HG03159 (cell line): ENCODE results near the gene EFR3B.

Source experiments
- ATAC-seq: cut with Tn5 transposase; IDR thresholded peaks from one replicate; pipeline ENCODE4 v1.9.1; 2021; ENCODE audit warnings: mild to moderate bottlenecking, moderate library complexity; ENCODE audit not compliant: unreplicated experiment

EFR3B gene

DNA sequence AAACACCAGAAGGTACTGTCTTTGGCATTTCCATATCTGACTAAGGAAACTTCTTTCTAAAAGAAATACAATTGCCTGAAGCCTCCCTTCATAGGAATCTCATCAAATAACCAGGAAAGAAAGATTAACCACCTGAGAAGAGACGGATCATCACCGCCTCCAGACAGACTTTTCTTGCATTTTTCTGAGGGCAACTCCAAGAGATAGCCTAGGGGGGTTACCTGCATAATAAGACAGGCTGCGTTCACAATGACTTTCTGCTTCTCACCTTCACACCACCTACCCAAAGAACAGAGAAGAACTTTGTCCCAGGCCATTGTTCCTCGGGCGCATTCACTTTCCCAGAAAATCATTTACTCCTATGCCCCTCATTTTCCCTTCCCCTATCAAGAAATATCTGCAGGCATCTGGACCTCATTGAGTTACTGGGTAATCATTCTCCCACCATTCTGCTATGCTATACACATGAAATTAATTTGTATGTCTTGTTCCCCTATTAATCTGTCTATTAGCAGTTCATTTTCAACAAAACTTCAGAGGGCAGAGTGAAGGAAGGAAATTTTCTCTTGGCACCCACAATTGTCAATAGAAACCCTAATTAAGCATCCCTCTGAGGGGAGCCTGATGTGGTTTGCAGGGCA lies 134.8 kb downstream of the EFR3B start:
- no peak for ATAC-seq

DNA sequence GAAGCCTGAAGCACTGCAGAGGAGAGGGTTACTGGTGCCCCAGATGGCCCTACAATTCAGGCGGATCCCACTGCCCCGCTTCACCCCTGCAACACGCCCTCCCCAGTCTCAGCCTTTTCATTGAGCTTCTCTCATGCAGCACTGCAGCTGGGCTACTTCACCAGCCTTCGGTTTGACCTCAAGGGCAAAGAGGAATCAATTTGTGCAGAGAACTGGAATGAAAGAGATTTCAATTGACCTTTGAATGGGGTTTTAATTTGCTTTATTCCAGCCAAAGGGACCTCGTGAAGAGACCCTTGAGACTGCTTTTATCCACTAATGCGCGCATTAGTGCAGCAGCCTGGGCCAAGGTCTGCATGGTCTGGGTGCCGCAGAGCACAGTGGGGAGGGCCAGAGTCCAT lies 135.3 kb downstream of the EFR3B start:
- no peak for ATAC-seq

DNA sequence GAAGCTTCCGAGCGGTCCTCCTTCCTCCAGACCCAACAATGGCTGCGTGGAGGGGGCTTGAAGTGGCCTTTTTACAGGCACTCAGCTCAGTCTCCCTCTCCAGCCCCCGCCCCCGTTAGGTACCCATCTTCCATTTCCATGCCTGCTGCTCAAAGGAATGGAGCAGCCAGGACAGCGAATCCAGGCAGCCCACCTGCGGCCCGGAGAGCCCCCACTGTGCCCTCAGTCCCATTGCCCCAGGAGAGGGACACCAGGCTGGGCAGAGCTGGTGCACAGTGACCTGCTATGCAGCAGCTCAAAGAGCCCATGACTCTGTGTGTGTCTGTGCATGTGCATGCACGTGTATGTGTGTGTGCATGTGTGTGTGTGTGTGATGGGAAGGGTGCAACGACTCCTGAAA lies 137.1 kb downstream of the EFR3B start:
- no peak for ATAC-seq

DNA sequence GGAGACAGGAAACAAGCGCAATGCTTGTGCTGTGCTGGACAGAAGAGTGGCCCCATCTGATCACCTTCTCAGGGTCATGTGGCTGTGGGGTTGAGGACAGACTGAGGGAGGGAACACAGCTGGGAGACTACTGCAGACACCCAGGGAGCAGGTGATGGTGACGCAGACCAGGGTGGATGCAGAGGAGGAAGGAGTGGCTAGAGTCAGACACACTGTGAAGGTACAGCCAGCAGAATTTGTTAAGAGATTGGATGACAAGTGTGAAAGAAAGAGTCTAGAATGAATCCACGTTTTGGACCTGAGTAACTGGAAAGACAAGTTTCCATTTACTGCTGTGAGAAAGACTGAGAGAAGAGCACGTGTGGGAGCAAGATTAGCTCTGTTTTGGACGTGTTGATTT lies 142.4 kb downstream of the EFR3B start:
- no peak for ATAC-seq

DNA sequence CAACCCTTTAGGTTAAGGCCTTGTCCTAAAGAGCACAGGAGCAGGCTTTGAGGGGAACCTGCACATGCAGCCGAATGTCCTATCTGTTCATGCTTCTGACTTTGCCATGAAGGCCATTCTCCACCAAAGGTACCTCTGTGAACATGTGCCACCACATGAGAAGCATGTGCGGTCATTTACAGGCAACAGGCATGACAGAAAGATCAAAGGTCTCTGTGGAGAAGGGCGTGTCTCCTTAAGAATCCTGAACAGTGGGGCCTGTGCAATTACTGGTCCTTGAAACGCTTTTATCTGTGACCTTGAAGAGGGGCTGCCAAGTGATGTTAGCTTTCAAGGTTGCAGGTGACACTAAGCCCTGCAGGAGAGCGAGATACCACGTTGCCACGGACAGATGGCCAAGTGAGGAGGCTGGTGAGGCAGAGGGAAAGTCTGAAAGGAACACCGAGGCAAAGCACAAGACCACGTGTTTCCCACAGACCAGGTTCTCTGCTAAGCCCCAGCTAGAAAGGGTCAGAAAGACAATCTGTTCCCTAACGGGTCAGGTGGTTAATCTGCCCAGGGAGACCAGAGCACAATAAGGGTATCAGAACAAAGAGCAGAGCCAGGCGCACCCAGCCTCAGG lies 146.0 kb downstream of the EFR3B start:
- ATAC-seq, result no peak

DNA sequence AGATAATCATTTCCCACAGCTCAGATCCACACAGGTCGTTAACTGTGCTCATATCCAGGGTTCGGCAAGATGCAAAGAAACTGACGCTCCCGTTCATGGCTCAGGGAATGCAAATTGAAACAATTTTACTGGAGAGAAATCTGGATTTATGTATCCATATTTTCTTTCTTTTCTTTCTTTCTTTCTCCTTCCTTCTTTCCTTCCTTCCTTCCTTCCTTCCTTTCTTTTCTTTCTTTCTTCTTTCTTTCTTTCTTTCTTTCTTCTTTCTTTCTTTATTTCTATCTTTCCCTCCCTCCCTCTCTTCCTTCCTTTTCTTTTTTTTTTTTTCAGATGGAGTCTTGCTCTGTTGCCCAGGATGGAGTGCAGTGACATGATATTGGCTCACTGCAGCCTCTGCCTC lies 146.5 kb downstream of the EFR3B start:
- no peak for ATAC-seq

DNA sequence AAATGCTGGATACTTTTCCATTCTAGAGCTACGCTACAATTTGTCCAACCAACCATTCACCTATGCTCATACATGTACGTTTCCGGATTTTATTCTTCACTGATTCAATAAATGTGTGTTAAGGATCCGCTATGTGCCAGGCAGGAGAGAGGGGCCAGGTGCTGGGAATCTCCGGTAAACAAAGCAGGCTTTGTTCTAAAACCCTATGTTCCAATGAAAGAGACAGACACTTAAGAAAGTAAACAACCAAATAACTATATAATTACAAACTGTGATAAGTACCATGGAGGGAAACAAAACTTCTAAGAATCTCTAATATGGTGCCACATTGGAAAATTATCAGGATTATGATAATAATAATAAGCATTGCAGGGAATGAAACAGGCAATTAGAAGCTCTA lies 148.7 kb downstream of the EFR3B start:
- no peak for ATAC-seq

DNA sequence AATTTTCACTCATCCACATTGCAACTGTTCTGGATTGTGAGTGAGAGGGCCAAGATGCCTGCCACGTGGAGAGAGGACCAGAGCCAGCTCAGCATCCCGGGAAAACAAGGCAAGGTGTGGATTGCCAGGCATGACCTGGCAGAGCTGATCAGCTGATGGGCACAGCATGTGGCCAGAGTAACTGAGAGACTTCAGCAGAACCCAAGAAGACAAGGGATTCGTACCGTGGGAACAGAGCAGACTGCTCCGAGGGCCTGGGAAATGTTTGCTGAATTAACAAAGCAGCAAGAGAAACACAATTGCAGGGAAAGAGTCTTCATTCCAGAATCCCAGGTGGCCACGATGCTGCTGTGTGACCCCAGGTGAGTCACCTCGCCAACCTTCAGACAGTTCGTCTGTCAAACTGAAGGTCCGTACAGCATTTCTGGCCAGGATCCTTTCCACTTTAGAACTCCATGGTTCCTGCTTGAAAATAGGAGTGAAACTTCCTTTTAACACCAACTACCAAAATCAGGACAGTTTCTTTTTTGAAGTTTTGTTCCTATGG lies 152.8 kb downstream of the EFR3B start:
- no peak for ATAC-seq

DNA sequence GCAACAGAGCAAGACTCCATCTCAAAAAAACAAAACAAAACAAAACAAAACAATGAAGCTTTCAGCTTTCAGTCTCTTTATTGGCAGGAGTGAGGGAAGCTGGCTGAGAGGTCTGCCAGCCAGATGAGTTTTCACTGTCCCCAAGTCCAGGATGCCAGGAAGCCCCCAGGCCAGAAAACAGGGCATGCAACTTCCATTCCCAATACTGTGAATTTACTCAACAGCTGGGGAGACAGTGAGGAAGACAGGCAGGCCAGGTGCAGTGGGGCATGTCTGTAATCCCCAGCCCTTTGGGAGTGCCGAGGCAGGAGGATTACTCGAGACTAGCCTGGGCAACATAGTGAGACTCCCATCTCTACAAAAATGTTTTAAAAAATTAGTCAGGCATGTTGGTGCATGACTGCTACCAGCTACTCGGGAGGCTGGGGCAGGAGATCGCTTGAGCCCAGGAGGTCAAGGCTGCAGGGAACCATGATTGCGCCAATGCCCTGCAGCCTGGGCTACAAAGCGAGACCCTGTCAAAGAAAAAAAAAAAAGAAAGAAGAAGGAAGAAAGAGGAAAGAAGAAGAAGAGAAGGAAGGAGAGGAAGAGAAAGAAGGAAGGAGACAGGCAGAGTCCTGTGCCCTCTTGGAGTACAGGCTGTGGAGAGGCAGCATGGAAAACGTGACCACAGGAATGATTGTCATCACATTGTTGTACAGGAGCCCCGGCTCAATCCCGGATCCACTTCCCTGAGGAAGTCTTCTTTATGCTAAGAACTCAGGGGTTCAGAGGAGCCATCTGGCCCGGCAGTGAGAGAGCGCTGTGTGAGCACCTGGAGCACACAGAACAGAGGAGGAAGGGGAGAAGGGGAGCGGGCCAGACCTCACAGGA lies 155.7 kb downstream of the EFR3B start:
- no peak for ATAC-seq

DNA sequence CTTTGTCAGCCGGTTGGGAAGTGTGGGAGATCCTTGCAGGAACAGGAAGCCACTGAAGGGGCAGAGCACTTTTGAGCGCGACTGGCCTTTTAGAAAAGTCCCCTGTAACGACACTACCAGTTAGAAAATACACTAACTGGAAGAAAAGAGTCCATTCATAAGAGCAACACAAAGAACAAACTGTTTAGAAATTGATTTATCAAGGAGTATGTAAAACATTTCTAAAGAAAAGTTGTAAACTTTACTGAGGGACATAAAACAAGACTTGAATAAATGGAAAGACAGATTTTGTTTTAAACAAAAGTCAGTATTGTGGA lies 156.3 kb downstream of the EFR3B start:
- no peak for ATAC-seq

DNA sequence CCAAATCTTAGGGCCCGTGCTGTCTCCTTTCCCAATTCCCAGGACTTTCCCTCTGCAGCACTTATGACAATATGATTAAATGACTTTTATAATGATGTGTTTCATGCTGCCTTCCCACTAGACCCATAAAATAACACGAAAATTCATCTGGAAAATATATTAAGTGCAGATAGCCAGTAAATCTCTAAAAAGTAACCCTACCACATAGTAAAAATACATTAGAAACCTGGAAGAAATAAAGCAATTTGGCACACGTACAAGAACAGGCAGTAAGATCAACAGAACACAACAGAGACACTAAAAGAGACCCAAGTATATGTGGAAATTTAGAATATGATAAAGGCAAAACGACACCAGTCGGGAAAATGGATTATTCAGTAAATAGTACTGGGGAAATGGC lies 156.7 kb downstream of the EFR3B start:
- no peak for ATAC-seq

DNA sequence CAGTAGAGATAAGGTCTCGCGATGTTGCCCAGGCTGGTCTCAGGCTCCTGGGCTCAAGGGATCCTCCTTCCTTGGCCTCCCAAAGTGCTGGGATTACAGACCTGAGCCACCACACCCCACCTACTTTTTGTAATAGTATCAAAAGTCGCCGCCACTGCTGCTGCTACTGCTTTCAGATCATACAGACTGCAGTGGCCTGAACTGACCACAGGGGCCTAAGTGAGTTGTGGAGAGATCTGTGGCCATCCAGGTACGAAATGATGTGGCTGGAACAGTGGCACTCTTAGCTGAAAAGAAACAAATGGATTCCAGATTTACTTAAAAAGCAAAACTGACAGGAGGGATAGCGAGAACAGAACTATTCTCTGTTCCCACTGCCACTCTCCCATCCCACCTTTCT lies 159.4 kb downstream of the EFR3B start:
- ATAC-seq, result no peak

DNA sequence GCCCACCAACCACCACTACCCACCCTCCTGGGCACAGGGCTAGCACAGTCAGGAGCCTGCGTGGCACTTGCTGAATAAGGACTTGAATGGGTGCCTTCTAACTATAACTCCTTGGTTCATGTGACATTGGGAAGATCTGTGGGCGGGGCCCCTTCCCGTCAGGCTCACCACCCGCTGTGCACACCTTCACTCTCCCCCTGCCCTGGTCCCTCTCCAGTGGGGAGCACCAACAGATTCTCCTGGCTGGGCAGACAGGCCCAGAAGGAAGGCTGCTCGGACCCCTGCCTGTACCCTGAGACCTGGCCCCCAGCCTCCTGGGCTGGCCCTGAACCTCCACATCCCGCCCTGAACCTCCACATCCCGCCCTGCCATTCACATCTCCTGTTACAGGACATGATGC lies 159.9 kb downstream of the EFR3B start:
- no peak for ATAC-seq

DNA sequence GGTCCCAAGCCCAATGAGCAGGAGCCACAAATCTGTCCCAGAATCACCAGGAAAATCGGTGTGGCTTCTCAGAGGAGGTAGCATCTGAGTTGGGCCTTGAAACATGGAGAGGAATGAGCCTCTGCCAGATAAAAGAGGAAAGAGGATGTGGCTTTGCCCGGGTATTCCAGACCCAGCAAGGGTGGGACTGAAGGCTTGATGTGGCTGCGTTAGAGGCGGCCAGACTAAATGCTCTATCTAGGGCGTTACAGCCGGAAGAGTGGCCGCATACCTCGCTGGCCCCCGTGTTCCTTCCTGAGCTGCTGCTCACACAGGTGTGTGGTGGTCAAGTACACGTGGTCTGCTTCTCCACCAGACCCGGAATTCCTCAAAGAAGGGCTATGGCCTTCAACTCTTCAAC lies 160.4 kb downstream of the EFR3B start:
- ATAC-seq, result no peak

DNA sequence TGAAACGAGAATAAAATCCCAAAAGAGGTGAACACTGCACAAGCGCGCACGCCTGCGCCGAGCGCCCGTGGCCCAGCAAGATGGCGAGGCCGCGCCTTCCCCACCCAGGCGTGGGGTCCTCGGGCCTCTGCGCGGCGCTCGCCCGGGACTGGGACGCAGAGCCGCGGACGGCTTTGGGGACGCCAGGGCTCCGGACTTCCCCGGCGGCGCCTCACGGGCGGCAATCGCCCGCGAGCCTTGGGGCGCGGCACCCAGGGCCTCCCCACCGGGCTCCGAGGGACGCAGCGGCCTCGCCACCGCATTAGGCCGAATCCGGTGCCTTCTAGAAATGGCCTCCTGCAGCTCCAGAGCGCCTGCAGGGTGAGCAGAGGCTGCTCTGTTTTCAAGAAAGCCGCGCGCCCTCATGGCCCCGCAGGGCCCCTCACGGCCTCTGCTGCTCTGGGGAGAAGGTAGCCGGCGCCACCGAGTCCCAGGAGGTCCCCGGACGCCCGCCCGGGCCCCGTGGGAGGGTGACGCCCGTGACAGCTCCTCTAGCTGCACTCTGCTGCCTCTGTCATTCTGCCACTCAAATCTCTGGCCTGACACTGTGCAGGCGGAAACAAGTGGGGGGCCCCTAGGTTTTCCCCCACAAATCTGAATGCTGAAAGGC lies 162.4 kb downstream of the EFR3B start:
- no peak for ATAC-seq

DNA sequence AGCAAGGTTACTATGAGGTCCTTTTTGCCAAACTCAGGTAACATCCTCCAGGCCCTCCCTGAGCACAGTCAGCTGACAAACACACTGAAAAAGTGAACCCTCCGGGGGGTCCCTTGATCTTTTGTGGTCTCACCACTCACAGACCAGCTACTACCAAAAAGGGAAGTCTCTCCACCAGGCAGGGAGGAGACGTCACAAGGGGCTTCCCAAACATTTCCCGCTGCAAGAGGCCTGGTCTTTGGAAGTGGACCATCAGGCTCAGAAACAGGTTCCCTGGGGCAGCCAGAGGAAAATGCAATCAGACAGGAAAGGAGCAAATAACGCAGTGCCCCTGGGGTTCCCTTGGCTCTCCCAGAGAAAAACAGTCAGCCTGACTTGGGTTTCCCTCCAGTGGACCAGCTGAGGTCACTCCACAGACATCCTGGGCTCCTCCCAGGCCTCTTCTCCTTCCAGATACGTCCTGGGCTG lies 165.2 kb downstream of the EFR3B start:
- ATAC-seq, result no peak
